ENCODE results near the gene PAPSS1. TPM values are rescaled to one million over a fixed set of nuclear protein-coding genes. Genes with fewer than 3 reads are reported as not detected.

PAPSS1 gene
- total RNA-seq, 2 donors from 2014 or later: 23.3 to 23.8 TPM

DNA sequence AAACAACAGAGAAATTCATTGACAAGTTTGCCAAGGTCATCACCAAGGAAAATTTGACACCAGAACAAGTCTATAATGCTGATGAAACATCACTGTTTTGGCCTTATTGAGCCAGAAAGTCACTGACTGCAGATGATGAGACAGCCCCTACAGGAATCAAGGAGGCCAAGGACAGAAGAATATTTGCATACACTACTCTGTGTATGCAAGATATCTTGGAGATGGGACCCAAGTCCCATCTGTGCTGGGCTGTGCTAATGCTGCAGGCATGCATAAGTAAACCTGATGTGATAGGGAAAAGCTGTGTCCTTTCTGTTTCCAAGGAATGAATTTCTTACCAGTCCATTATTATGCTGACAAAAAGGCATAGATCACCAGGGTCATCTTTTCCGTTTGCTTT is 126.8 kb downstream of the PAPSS1 start:
- DNase-seq: no peak
- intact Hi-C loops (cut with DNase I, micrococcal nuclease): no loop called here
- no peak for ATAC-seq

GRCh38 chr4:107592519-107592918 is 127.5 kb downstream of the PAPSS1 start:
- ATAC-seq (no peak), DNase-seq (no peak)
- intact Hi-C loops (cut with DNase I, micrococcal nuclease): no loop called here

- ATAC-seq: no peak
- DNase-seq: no peak
- intact Hi-C loops (cut with DNase I, micrococcal nuclease): no loop called here
Observed at GRCh38 chr4:107589269-107589668, 130.8 kb downstream of the PAPSS1 start.

- DNase-seq (no peak), ATAC-seq (no peak)
- intact Hi-C loops (cut with DNase I, micrococcal nuclease): no loop called here
Observed at GRCh38 chr4:107586371-107586770, 133.7 kb downstream of the PAPSS1 start.

GRCh38 chr4:107579099-107579498 is 140.9 kb downstream of the PAPSS1 start:
- intact Hi-C loops (cut with DNase I, micrococcal nuclease): no loop called here
- ATAC-seq (no peak), DNase-seq (no peak)

GRCh38 chr4:107578321-107578720 is 141.7 kb downstream of the PAPSS1 start:
- DNase-seq (no peak), ATAC-seq (no peak)
- intact Hi-C loops (cut with DNase I, micrococcal nuclease): no loop called here

DNA sequence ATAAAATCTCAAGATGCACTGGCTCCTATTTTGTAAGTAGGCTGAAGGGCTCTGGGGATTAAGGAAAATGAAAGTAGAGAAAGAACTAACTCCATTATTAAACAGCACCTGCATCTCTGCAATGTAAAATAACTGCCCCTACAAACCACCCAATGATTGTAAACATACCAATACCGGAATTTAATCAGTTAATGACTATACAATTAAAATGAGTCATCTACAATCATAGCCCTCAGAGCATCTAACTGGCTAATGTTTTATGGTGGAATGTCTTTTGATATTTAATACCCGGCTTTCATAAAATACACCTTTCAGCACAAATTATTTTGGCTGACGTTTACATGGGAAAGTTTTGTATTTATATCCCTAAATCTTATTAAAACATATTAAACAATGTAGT is 142.3 kb downstream of the PAPSS1 start:
- DNase-seq (no peak), ATAC-seq (no peak)
- intact Hi-C loops (cut with DNase I, micrococcal nuclease): no loop called here

GRCh38 chr4:107575243-107575642 is 144.8 kb downstream of the PAPSS1 start:
- intact Hi-C loops (cut with DNase I, micrococcal nuclease): no loop called here
- ATAC-seq: no peak

GRCh38 chr4:107572281-107572680 is 147.8 kb downstream of the PAPSS1 start:
- ATAC-seq (no peak), DNase-seq (no peak)
- intact Hi-C loops (cut with DNase I, micrococcal nuclease): no loop called here

More at GRCh38 chr4:107575243-107575642, 144.8 kb downstream of the PAPSS1 start:
- DNase-seq: no peak

DNA sequence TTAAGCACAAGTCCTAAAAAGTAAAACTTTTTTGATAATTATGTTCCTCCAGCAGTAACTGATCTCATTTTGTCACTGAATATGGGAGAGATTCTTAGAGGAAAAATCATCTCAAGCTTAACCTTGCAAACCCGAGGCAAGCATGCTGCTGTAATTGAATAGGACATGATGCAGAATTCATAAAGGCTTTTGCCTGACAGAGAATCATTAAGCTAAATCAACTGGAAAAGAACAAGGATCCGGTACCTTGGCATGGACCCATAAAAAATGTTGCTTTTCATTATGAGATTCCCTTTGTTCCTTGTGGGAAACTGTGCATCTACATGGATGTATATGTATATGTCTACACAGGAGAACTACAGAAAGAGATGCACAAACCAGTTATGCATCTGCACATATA is 149.1 kb downstream of the PAPSS1 start:
- DNase-seq (no peak), ATAC-seq (no peak)
- intact Hi-C loops (cut with DNase I, micrococcal nuclease): no loop called here

DNA sequence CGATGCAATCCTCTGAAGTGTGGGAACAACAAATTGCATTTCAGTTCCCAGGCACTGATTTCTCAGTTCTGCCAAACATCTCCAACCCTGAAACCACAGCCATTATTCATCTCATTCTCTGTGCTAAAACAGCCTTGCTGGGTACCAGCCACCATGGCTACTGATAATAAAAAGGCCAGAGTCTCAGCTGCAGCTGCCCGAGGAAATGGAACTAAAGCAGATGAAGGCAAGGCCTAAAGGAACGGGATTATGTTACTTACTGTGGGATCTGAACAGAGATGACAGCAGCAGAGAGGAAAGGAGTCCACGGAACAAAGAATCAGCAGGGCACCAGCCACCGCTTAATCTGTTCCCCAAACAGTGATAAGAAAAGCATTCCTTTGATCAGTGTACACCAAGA is 155.7 kb downstream of the PAPSS1 start:
- DNase-seq: no peak
- intact Hi-C loops (cut with DNase I, micrococcal nuclease): no loop called here

More for the DNA sequence above, 155.7 kb downstream of the PAPSS1 start:
- ATAC-seq: no peak

Other genes starting within 250 kb of the PAPSS1 start
- gene SGMS2, start 104.7 kb upstream of the PAPSS1 start, total RNA-seq: 10 to 100 TPM; 50.3 to 55.9 TPM
- gene CYP2U1, start 211.3 kb upstream of the PAPSS1 start, total RNA-seq: 1 to 10 TPM; 2.8 to 4.0 TPM